Astrocyte of the spinal cord (primary cell): Measurements from ENCODE around the gene KYAT1.

ENCODE experiments used
- DNase-seq: peaks from one replicate; pipeline ENCODE4 v3.0.0; 2011; ENCODE audit warnings: low read depth, low spot score
- H3K4me3 ChIP-seq: 2 replicates; pipeline ENCODE4 v1.5.1; 2011; ENCODE audit warnings: low read depth, mild to moderate bottlenecking, low read length, moderate library complexity
- CTCF ChIP-seq: IDR thresholded peaks from 2 replicates; pipeline ENCODE4 v1.5.1; 2012; ENCODE audit warnings: low read depth, mild to moderate bottlenecking, low read length, inconsistent platforms
- in situ Hi-C: cut with HindIII; loops from 2 replicates; pipeline ENCODE4 v1.10.0; 2017; ENCODE audit warnings: low sequenced_read_pairs

KYAT1 gene

GRCh38 chr9:128908372-128908771, 26.6 kb upstream of the KYAT1 start:
- in situ Hi-C loops, result no loop called here
- no peak overlapping the region for H3K4me3 ChIP-seq
- no peak for TF ChIP-seq CTCF
- DNase-seq, result no peak

GRCh38 chr9:128906741-128907140, 25.0 kb upstream of the KYAT1 start:
- no peak for TF ChIP-seq CTCF
- no peak overlapping the region for H3K4me3 ChIP-seq
- in situ Hi-C loops, result no loop called here
- no peak for DNase-seq

GRCh38 chr9:128905964-128906363, 24.2 kb upstream of the KYAT1 start:
- no peak overlapping the region for H3K4me3 ChIP-seq
- in situ Hi-C loops, result no loop called here
- no peak for TF ChIP-seq CTCF
- no peak for DNase-seq

- no peak for TF ChIP-seq CTCF
- in situ Hi-C loops, result no loop called here
- no peak overlapping the region for H3K4me3 ChIP-seq
- DNase-seq, result no peak
Measured at GRCh38 chr9:128903871-128904620, 22.3 kb upstream of the KYAT1 start.

- no peak for DNase-seq
- in situ Hi-C loops, result no loop called here
- TF ChIP-seq CTCF, result no peak
- H3K4me3 ChIP-seq, result no peak overlapping the region
Measured at GRCh38 chr9:128903079-128903461, 21.3 kb upstream of the KYAT1 start.

GRCh38 chr9:128902351-128903078, 20.8 kb upstream of the KYAT1 start:
- TF ChIP-seq CTCF, result no peak
- no peak overlapping the region for H3K4me3 ChIP-seq
- no peak for DNase-seq
- in situ Hi-C loops, result no loop called here
